Adrenal gland (tissue), 5 donors: Measurements from ENCODE around the gene ITGA1.

Experiments
- POLR2A ChIP-seq, 2 donors: fragments of 450-650 bp; IDR thresholded peaks; one replicate each; pipeline ENCODE4 v1.6.1; 2017; ENCODE audit warnings: antibody characterized with exemption in 2 of 2, mild to moderate bottlenecking in 2 of 2, moderate library complexity in 1 of 2
- TF ChIP-seq, protein P1 (sequence below), 6 experiments: fragments of 450-650 bp in 4 of 6; fragments of 200-600 bp in 2 of 6; sonication (generic) in 1 of 6; IDR thresholded peaks; 1 replicate in 5 of 6; 2 replicates in 1 of 6; pipeline versions ENCODE4 v1.5.1 to v1.8.0; 2016 to 2021; ENCODE audit warnings: antibody characterized with exemption in 6 of 6, mild to moderate bottlenecking in 2 of 6, moderate library complexity in 1 of 6
- donor health status: DM: no; HTN: no; CAD: no.

DNA sequence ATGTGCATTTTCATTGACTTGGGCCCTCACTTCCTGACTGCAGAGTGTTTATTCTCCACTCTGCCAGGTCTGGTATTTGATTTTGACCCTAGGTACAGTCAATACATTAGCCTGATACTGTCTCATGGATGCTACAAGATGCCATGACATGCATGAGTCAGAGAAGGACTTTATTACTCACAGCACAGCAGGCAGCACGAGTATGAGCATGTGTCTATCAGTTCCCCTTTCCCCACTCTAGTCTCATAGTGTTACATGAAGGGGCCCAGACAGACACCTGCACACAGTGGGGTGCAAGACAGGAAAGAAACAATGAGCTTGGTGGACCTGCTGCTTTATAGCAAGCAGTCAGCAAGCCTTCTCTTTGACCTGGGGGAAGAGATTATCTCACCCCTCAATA is 221.0 kb downstream of the ITGA1 start:
- TF ChIP-seq, protein P1, sequence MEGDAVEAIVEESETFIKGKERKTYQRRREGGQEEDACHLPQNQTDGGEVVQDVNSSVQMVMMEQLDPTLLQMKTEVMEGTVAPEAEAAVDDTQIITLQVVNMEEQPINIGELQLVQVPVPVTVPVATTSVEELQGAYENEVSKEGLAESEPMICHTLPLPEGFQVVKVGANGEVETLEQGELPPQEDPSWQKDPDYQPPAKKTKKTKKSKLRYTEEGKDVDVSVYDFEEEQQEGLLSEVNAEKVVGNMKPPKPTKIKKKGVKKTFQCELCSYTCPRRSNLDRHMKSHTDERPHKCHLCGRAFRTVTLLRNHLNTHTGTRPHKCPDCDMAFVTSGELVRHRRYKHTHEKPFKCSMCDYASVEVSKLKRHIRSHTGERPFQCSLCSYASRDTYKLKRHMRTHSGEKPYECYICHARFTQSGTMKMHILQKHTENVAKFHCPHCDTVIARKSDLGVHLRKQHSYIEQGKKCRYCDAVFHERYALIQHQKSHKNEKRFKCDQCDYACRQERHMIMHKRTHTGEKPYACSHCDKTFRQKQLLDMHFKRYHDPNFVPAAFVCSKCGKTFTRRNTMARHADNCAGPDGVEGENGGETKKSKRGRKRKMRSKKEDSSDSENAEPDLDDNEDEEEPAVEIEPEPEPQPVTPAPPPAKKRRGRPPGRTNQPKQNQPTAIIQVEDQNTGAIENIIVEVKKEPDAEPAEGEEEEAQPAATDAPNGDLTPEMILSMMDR (IDR thresholded peaks at IDR 0.05), result no peak
- TF ChIP-seq POLR2A (IDR thresholded peaks at IDR 0.05), result no peak
